Measurements from ENCODE around the gene MYOG.

The MYOG gene

DNA sequence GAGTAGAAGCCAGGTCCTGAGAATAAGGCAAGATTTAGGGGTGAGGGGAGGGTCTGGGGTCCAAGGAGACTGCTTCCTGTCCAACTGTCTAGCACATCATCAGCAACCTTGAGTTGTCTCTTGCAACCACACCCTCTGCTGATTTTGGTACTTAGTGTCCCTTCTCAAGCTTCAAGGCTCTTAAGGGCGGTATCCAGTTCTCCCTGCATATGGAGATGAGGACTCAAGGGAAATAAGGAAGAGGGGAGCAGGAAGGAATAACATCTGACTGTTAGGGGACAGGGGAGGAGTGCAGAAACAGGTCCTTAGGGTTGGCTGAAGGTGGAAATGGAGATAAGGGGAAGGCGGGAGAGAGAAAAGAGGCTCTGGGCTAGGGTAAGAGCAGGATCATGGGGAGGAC, 12.3 kb downstream of the MYOG start:
- TF ChIP-seq, protein P1, sequence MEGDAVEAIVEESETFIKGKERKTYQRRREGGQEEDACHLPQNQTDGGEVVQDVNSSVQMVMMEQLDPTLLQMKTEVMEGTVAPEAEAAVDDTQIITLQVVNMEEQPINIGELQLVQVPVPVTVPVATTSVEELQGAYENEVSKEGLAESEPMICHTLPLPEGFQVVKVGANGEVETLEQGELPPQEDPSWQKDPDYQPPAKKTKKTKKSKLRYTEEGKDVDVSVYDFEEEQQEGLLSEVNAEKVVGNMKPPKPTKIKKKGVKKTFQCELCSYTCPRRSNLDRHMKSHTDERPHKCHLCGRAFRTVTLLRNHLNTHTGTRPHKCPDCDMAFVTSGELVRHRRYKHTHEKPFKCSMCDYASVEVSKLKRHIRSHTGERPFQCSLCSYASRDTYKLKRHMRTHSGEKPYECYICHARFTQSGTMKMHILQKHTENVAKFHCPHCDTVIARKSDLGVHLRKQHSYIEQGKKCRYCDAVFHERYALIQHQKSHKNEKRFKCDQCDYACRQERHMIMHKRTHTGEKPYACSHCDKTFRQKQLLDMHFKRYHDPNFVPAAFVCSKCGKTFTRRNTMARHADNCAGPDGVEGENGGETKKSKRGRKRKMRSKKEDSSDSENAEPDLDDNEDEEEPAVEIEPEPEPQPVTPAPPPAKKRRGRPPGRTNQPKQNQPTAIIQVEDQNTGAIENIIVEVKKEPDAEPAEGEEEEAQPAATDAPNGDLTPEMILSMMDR (IDR thresholded peaks at IDR 0.05; ENCODE audit: low read depth, low read length): no peak
- DNase-seq (ENCODE audit: low read depth in 2 of 2): no peak
- H3K4me3 ChIP-seq (replicated peaks in 1 of 2; ENCODE audit: low read depth in 2 of 2, low read length in 2 of 2): no peak overlapping the region

DNA sequence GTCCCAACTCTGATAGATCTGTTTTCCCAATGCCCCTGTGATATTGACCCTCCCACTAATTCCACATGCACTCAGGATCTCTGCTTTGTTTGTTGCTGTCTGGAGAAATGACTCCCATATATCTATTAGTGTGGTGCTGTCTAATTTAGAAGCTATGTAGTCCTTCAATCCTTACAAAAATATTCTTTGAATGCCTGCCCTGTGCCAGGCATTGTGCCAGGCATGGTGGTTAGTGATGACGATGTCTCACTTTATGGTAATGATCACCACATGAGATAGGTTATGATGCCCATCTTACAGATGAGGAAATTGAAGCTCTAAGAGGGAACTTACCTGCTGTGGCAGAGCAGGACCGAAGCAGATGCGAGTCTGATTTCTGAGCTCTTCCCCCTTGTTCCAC, 12.9 kb downstream of the MYOG start:
- TF ChIP-seq, protein P1 (IDR thresholded peaks at IDR 0.05; ENCODE audit: low read depth, low read length): no peak
- DNase-seq (ENCODE audit: low read depth in 2 of 2): no peak
- H3K4me3 ChIP-seq (replicated peaks in 1 of 2; ENCODE audit: low read depth in 2 of 2, low read length in 2 of 2): no peak overlapping the region

DNA sequence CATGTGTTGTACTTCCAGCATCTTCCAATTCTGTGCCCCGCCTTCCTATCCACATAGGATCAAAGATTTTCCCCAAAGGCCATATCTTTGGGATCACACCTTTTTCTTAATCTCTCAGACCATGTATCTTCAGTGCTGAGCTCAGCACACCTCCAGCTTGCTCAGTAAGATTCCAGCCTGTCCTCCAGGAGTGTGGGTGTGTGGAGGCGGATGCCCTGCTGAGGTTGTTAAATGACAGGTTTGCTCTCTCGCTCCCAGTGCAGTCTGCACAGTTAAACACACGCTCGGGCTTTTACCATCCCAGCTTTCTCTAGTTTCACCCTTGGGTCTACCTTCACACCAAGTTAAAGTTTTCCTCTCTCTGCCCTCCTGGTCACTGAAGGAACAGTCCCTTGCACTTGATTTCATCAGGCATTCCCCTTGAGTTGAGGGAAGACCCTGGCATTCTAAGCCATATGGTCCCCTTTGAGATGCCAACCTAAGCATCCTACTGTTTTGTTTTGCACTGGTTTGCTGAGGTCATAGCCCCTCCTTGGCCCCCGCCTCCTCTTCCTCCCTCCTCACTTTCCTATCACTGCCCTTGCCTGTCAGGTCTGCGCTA, 13.7 kb downstream of the MYOG start:
- TF ChIP-seq, protein P1 (IDR thresholded peaks at IDR 0.05; ENCODE audit: low read depth, low read length): no peak
- DNase-seq (ENCODE audit: low read depth in 2 of 2): no peak

DNA sequence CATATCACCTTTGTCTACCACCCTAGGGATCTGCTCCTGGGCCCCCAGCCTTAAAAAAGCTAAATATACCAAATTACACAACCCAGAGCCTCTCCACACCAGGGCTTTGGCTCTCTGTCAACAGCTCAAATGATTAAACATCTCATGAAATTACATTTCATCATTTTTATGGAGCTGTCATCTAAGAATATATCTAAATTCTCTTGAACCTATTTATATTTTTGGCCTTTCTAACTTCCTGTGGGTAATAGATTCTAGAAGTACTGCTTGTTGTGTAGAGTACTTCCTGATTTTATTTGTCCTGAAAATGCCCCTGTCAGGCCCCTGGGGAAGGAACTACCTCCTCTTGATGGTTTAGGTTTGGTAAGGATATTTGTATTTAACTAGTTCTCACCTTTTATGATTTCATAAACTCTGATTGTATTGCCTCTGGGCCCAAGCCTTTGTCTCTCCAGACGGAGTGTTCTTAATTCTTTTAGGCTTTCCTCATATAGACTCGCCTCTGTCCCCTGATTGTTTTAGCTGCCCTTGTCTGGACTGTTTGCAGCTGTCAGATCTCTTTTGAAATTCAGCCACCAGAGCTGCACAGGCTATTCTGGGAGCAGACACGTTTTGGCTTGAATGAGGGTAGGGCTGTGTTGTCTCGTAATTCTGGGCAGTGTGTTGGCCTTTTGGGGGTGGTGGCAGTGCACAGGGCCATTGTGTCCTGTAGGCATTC, 16.6 kb downstream of the MYOG start:
- peak in 1 of 2 donors; percentile 43 for DNase-seq (ENCODE audit: low read depth in 2 of 2)
- TF ChIP-seq, protein P1 (IDR thresholded peaks at IDR 0.05; ENCODE audit: low read depth, low read length): no peak

More for the DNA sequence above, 13.7 kb downstream of the MYOG start:
- no peak overlapping the region for H3K4me3 ChIP-seq (replicated peaks in 1 of 2; ENCODE audit: low read depth in 2 of 2, low read length in 2 of 2)

DNA sequence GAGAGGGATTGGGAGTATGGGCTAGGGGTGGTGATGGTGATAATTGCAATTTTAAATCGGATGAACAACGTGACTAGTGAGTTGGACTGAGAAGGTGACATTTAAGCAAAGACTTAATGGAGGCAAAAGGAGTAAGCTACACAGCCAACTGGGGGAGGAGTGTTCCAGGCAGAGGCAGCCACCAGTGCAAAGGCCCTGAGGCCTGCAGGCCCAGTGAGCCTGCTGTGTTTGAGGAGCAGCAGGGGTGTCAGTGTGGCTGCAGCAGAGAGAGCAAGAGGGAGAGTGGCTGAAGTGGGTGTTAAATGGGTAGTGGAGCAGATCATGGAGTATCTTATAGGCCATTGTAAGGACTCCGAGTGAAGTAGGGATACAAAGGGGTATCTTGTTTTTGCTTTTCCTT, 18.8 kb downstream of the MYOG start:
- TF ChIP-seq, protein P1 (IDR thresholded peaks at IDR 0.05; ENCODE audit: low read depth, low read length): no peak
- no peak overlapping the region for H3K4me3 ChIP-seq (replicated peaks in 1 of 2; ENCODE audit: low read depth in 2 of 2, low read length in 2 of 2)
- no peak for DNase-seq (ENCODE audit: low read depth in 2 of 2)

More for the DNA sequence above, 16.6 kb downstream of the MYOG start:
- no peak overlapping the region for H3K4me3 ChIP-seq (replicated peaks in 1 of 2; ENCODE audit: low read depth in 2 of 2, low read length in 2 of 2)

DNA sequence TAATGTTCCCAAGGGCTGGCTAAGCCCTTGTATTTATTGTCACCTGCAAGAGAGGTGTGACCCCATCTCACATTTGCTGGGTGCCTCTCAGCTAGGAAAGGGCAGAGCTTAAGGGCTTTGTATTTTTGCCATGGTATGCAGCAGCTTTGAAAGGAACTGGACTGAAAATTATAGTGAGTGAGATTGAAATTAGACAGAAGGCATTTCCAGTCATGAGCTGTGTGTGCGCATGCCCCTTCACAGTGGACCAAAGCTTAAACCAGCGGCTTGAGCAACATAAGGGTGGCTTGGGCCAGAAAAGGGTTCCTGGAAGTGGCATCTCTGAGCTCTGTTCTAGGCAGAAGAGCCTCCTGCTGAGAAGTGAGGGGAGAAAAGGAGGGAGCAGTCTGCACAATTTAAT, 19.8 kb downstream of the MYOG start:
- TF ChIP-seq, protein P1 (IDR thresholded peaks at IDR 0.05; ENCODE audit: low read depth, low read length): no peak

More for the DNA sequence above, 19.8 kb downstream of the MYOG start:
- no peak overlapping the region for H3K4me3 ChIP-seq (replicated peaks in 1 of 2; ENCODE audit: low read depth in 2 of 2, low read length in 2 of 2)
- DNase-seq (ENCODE audit: low read depth in 2 of 2): no peak
